Measurements from ENCODE around the gene ZYG11B.
"Not testable (repeated sequence)": the region's sequence is repeated elsewhere in the genome, so short reads cannot be mapped to it uniquely, and the experiment has no call there.

Gene ZYG11B

DNA sequence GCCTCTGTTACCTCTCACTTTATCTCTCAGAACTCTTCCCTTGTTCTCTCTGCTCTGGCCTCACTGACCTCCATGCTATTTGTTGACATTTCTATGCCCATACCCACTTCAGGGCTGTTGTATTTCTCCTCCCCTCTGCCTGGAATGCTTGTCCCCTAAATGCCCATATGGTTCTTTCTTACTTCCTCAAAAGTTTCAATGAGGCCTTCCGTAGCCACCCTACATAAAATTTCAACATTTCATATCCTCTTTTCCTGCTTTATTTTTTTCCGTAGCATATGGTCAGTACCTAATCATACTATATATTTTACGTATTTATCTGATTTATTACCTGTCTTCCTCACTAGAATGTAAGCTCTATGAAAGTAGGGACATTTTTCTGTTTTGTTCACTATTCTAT is 69.2 kb downstream of the ZYG11B start:
- DNase-seq (no peak), ATAC-seq (ENCODE audit: insufficient read depth, low read depth) (no peak)
- TF ChIP-seq, protein P1, sequence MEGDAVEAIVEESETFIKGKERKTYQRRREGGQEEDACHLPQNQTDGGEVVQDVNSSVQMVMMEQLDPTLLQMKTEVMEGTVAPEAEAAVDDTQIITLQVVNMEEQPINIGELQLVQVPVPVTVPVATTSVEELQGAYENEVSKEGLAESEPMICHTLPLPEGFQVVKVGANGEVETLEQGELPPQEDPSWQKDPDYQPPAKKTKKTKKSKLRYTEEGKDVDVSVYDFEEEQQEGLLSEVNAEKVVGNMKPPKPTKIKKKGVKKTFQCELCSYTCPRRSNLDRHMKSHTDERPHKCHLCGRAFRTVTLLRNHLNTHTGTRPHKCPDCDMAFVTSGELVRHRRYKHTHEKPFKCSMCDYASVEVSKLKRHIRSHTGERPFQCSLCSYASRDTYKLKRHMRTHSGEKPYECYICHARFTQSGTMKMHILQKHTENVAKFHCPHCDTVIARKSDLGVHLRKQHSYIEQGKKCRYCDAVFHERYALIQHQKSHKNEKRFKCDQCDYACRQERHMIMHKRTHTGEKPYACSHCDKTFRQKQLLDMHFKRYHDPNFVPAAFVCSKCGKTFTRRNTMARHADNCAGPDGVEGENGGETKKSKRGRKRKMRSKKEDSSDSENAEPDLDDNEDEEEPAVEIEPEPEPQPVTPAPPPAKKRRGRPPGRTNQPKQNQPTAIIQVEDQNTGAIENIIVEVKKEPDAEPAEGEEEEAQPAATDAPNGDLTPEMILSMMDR (IDR thresholded peaks at IDR 0.05; ENCODE audit: borderline replicate concordance, extremely low read depth, low read length, poor library complexity, severe bottlenecking) = no peak
- TF ChIP-seq EZH2 (IDR thresholded peaks at IDR 0.05; ENCODE audit: borderline replicate concordance, low read depth, low read length, severe bottlenecking) = no peak
- H2AFZ ChIP-seq (ENCODE audit: low read depth, low read length) = no peak overlapping the region
- no peak overlapping the region for H3K4me2 ChIP-seq (ENCODE audit: insufficient read depth, low read length)
- H3K27ac ChIP-seq (ENCODE audit: low read length) = no peak overlapping the region
- no peaks in the 10 kb centered on the region for H3K27me3 ChIP-seq (ENCODE audit: insufficient read depth, low read length, poor library complexity)
- no peaks in the 10 kb centered on the region for H3K79me2 ChIP-seq (ENCODE audit: insufficient read depth, low read length)
- no peaks in the 10 kb centered on the region for H3K4me1 ChIP-seq (ENCODE audit: insufficient read depth, low read length)
- no peak overlapping the region for H3K4me3 ChIP-seq (ENCODE audit: low read depth in 1 of 2, low read length in 2 of 2)
- no peaks in the 10 kb centered on the region for H3K9me3 ChIP-seq (ENCODE audit: insufficient read depth, low read length, severe bottlenecking)
- H4K20me1 ChIP-seq (ENCODE audit: insufficient read depth, low read length) = no peaks in the 10 kb centered on the region
- no peak overlapping the region for H3K9ac ChIP-seq (ENCODE audit: low read depth, low read length)
- H3K36me3 ChIP-seq (ENCODE audit: insufficient read depth, low read length) = peaks cover 17% of the 10 kb centered on the region; the same call in 1 of the 2 replicates

DNA sequence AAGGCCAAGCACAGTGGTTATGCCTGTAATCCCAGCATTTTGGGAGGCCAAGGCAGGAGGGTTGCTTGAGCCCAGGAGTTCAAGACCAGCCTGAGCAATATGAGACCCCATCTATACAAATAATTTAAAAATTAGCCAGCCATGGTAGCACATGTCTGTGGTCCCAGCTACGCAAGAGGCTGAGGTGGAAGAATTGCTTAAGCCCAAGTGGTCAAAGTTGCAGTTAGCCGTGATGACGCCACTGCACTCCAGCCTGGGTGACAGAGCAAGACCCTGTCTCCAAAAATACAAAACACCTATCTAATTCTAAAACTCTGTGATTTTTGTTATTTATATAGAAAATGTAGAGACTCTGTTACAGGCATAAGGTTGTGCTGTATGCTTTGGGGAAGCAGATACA is 72.1 kb downstream of the ZYG11B start:
- no peaks in the 10 kb centered on the region for H3K9me3 ChIP-seq (ENCODE audit: insufficient read depth, low read length, severe bottlenecking)
- ATAC-seq (ENCODE audit: insufficient read depth, low read depth) (no peak), DNase-seq (no peak)
- H3K4me2 ChIP-seq (ENCODE audit: insufficient read depth, low read length) = no peak overlapping the region
- no peaks in the 10 kb centered on the region for H3K4me1 ChIP-seq (ENCODE audit: insufficient read depth, low read length)
- H2AFZ ChIP-seq (ENCODE audit: low read depth, low read length) = no peak overlapping the region
- H3K27me3 ChIP-seq (ENCODE audit: insufficient read depth, low read length, poor library complexity) = no peaks in the 10 kb centered on the region
- H3K9ac ChIP-seq (ENCODE audit: low read depth, low read length) = no peak overlapping the region
- no peak overlapping the region for H3K27ac ChIP-seq (ENCODE audit: low read length)
- H3K4me3 ChIP-seq (ENCODE audit: low read depth in 1 of 2, low read length in 2 of 2) = no peak overlapping the region
- peaks cover 26% of the 10 kb centered on the region; the same call in 1 of the 2 replicates for H3K36me3 ChIP-seq (ENCODE audit: insufficient read depth, low read length)
- H3K79me2 ChIP-seq (ENCODE audit: insufficient read depth, low read length) = no peaks in the 10 kb centered on the region
- no peaks in the 10 kb centered on the region for H4K20me1 ChIP-seq (ENCODE audit: insufficient read depth, low read length)
- TF ChIP-seq, protein P1 (IDR thresholded peaks at IDR 0.05; ENCODE audit: borderline replicate concordance, extremely low read depth, low read length, poor library complexity, severe bottlenecking) = no peak
- no peak for TF ChIP-seq EZH2 (IDR thresholded peaks at IDR 0.05; ENCODE audit: borderline replicate concordance, low read depth, low read length, severe bottlenecking)

DNA sequence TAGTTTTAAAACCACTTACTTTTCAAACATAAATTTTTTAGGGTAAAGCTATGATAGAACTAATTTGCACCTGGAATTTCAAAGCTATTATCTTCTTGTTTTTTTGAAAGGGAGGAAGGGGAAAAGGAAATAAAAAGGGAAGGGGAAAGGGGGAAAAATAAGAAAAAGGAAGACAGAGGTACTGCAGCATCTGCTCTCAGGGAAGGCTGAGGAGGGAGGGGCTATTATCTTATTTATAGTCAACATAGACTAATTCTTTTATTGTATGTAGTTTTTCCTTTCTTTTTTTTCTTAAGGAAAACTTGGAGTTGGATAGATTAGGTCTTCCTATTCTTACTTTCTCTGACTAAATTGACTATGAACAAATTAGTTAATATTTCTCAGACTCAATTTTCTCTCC is 74.8 kb downstream of the ZYG11B start:
- Histone ChIP-seq H3K4me3 (ENCODE audit: low read depth in 1 of 2, low read length in 2 of 2) (no peak overlapping the region), H4K20me1 (ENCODE audit: insufficient read depth, low read length) (no peaks in the 10 kb centered on the region), H3K9ac (ENCODE audit: low read depth, low read length) (no peak overlapping the region), H3K27me3 (ENCODE audit: insufficient read depth, low read length, poor library complexity) (no peaks in the 10 kb centered on the region), H3K79me2 (ENCODE audit: insufficient read depth, low read length) (no peaks in the 10 kb centered on the region), H3K4me1 (ENCODE audit: insufficient read depth, low read length) (no peaks in the 10 kb centered on the region), H3K36me3 (ENCODE audit: insufficient read depth, low read length) (peaks cover 26% of the 10 kb centered on the region), H3K27ac (ENCODE audit: low read length) (no peak overlapping the region), H3K9me3 (ENCODE audit: insufficient read depth, low read length, severe bottlenecking) (no peaks in the 10 kb centered on the region), H2AFZ (ENCODE audit: low read depth, low read length) (no peak overlapping the region), H3K4me2 (ENCODE audit: insufficient read depth, low read length) (no peak overlapping the region)
- TF ChIP-seq, protein P1 (IDR thresholded peaks at IDR 0.05; ENCODE audit: borderline replicate concordance, extremely low read depth, low read length, poor library complexity, severe bottlenecking) = no peak
- TF ChIP-seq EZH2 (IDR thresholded peaks at IDR 0.05; ENCODE audit: borderline replicate concordance, low read depth, low read length, severe bottlenecking) = no peak
- ATAC-seq (ENCODE audit: insufficient read depth, low read depth) = no peak
- no peak for DNase-seq

DNA sequence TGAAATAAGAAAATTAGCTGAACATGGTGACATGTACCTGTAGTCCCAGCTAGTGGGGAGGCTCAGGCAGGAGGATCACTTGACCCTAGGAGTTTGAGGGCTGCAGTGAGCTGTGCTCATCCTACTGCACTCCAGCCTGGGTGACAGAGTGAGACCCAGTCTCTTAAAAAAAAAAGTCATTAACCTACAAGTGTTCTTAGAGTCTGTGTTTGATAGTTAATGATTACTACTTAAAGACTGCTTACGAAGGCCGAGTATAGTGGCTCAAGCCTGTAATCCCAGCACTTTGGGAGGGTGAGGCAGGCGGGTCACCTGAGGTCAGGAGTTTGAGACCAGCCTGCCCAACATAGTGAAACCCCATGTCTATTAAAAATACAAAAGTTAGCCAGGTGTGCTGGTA is 77.8 kb downstream of the ZYG11B start:
- ATAC-seq (ENCODE audit: insufficient read depth, low read depth); DNase-seq; H3K27me3 ChIP-seq (ENCODE audit: insufficient read depth, low read length, poor library complexity); H3K4me1 ChIP-seq (ENCODE audit: insufficient read depth, low read length); H4K20me1 ChIP-seq (ENCODE audit: insufficient read depth, low read length); H3K9me3 ChIP-seq (ENCODE audit: insufficient read depth, low read length, severe bottlenecking); H3K9ac ChIP-seq (ENCODE audit: low read depth, low read length); H3K4me3 ChIP-seq (ENCODE audit: low read depth in 1 of 2, low read length in 2 of 2); H3K79me2 ChIP-seq (ENCODE audit: insufficient read depth, low read length); H3K27ac ChIP-seq (ENCODE audit: low read length); H2AFZ ChIP-seq (ENCODE audit: low read depth, low read length); H3K4me2 ChIP-seq (ENCODE audit: insufficient read depth, low read length): not testable (repeated sequence)
- peaks cover 17% of the 10 kb centered on the region for H3K36me3 ChIP-seq (ENCODE audit: insufficient read depth, low read length)

Data from DND-41 (cell line).